HG03439 (cell line): ENCODE results near the gene XYLB.

Source experiments
- ATAC-seq: cut with Tn5 transposase; IDR thresholded peaks from one replicate; pipeline ENCODE4 v1.9.1; 2021; ENCODE audit warnings: mild to moderate bottlenecking, moderate library complexity; ENCODE audit not compliant: unreplicated experiment

XYLB gene

GRCh38 chr3:38361496-38361895 lies 14.9 kb downstream of the XYLB start:
- ATAC-seq = no peak

GRCh38 chr3:38362825-38363224 lies 16.2 kb downstream of the XYLB start:
- no peak for ATAC-seq

- no peak for ATAC-seq
Observed at GRCh38 chr3:38364721-38365400, 18.3 kb downstream of the XYLB start.

GRCh38 chr3:38365469-38366062 lies 19.0 kb downstream of the XYLB start:
- ATAC-seq = no peak

GRCh38 chr3:38366082-38366481 lies 19.5 kb downstream of the XYLB start:
- ATAC-seq = no peak

- ATAC-seq = no peak
Observed at GRCh38 chr3:38367779-38368178, 21.2 kb downstream of the XYLB start.

GRCh38 chr3:38368238-38368637 lies 21.7 kb downstream of the XYLB start:
- ATAC-seq = no peak

GRCh38 chr3:38369186-38369585 lies 22.6 kb downstream of the XYLB start:
- ATAC-seq = no peak

GRCh38 chr3:38370149-38370548 lies 23.6 kb downstream of the XYLB start:
- no peak for ATAC-seq

GRCh38 chr3:38370861-38371260 lies 24.3 kb downstream of the XYLB start:
- no peak for ATAC-seq

- ATAC-seq = no peak
Observed at GRCh38 chr3:38371541-38372213, 25.1 kb downstream of the XYLB start.

- no peak for ATAC-seq
Observed at GRCh38 chr3:38372214-38372601, 25.6 kb downstream of the XYLB start.

- no peak for ATAC-seq
Observed at GRCh38 chr3:38374221-38374620, 27.6 kb downstream of the XYLB start.

- no peak for ATAC-seq
Observed at GRCh38 chr3:38375072-38375471, 28.5 kb downstream of the XYLB start.

GRCh38 chr3:38375488-38376097 lies 29.0 kb downstream of the XYLB start:
- ATAC-seq = no peak

GRCh38 chr3:38376098-38376816 lies 29.7 kb downstream of the XYLB start:
- ATAC-seq = no peak

- ATAC-seq = no peak
Observed at GRCh38 chr3:38379201-38379770, 32.7 kb downstream of the XYLB start.

GRCh38 chr3:38382506-38383080 lies 36.0 kb downstream of the XYLB start:
- no peak for ATAC-seq

- no peak for ATAC-seq
Observed at GRCh38 chr3:38383156-38383875, 36.7 kb downstream of the XYLB start.
